Mononuclear cell (primary cell): ENCODE data around the gene APC2. TPM values are rescaled to one million over a fixed set of nuclear protein-coding genes. Genes with fewer than 3 reads are reported as not detected.

Experiments
- H3K27me3 ChIP-seq: 2 replicates; pipeline ENCODE4 v1.6.0; 2011; ENCODE audit warnings: low read length, control low read depth; ENCODE audit not compliant: insufficient read depth
- H3K4me1 ChIP-seq: 2 replicates; pipeline ENCODE4 v1.5.1; 2011; ENCODE audit warnings: mild to moderate bottlenecking, low read length, control low read depth; ENCODE audit not compliant: insufficient read depth
- H3K4me3 ChIP-seq: 2 replicates; pipeline ENCODE4 v1.5.1; 2011; ENCODE audit warnings: mild to moderate bottlenecking, low read length, moderate library complexity
- H3K9me3 ChIP-seq: 2 replicates; pipeline ENCODE4 v1.5.1; 2011; ENCODE audit warnings: low read depth, mild to moderate bottlenecking, control low read depth, low read length
- total RNA-seq: library from RNA; depleted of rRNA; stranded (reverse); fragments of >200 nt; gene quantifications from one replicate; pipeline ENCODE4 v1.2.3, GENCODE V29; 2012

Gene APC2
- total RNA-seq, 1 donor: 0.10 TPM

- H3K27me3 ChIP-seq: peaks cover 29% of the 10 kb centered on the region
- peaks cover 8% of the 10 kb centered on the region for H3K4me1 ChIP-seq
- no peaks in the 10 kb centered on the region for H3K9me3 ChIP-seq
- no peak overlapping the region for H3K4me3 ChIP-seq
These were observed 10.4 kb downstream of the APC2 start for GRCh38 chr19:1460033-1460995.

- no peaks in the 10 kb centered on the region for H3K9me3 ChIP-seq
- peaks cover 15% of the 10 kb centered on the region for H3K4me1 ChIP-seq
- H3K27me3 ChIP-seq: peaks cover 29% of the 10 kb centered on the region
- no peak overlapping the region for H3K4me3 ChIP-seq
These were observed 11.9 kb downstream of the APC2 start for GRCh38 chr19:1461862-1462261.

- Histone ChIP-seq H3K4me1 (peaks cover 43% of the 10 kb centered on the region), H3K9me3 (no peaks in the 10 kb centered on the region), H3K4me3 (no peak overlapping the region), H3K27me3 (peaks cover 28% of the 10 kb centered on the region)
These were observed 15.5 kb downstream of the APC2 start for GRCh38 chr19:1465191-1466016.

- H3K9me3 ChIP-seq: no peaks in the 10 kb centered on the region
- H3K4me1 ChIP-seq: peaks cover 50% of the 10 kb centered on the region
- H3K27me3 ChIP-seq: peaks cover 31% of the 10 kb centered on the region
- no peak overlapping the region for H3K4me3 ChIP-seq
These were observed 16.1 kb downstream of the APC2 start for GRCh38 chr19:1466018-1466460.

- Histone ChIP-seq H3K9me3 (no peaks in the 10 kb centered on the region), H3K4me1 (peaks cover 56% of the 10 kb centered on the region), H3K4me3 (no peak overlapping the region), H3K27me3 (peaks cover 37% of the 10 kb centered on the region)
These were observed 16.7 kb downstream of the APC2 start for GRCh38 chr19:1466461-1467214.

GRCh38 chr19:1467215-1467489, 17.2 kb downstream of the APC2 start:
- H3K4me1 ChIP-seq: peaks cover 61% of the 10 kb centered on the region
- no peak overlapping the region for H3K4me3 ChIP-seq
- H3K9me3 ChIP-seq: no peaks in the 10 kb centered on the region
- H3K27me3 ChIP-seq: peaks cover 42% of the 10 kb centered on the region

- Histone ChIP-seq H3K27me3 (peaks cover 48% of the 10 kb centered on the region), H3K4me1 (peaks cover 63% of the 10 kb centered on the region), H3K4me3 (no peak overlapping the region), H3K9me3 (no peaks in the 10 kb centered on the region)
These were observed 17.8 kb downstream of the APC2 start for GRCh38 chr19:1467490-1468273.

GRCh38 chr19:1468274-1468820, 18.4 kb downstream of the APC2 start:
- Histone ChIP-seq H3K4me1 (peaks cover 63% of the 10 kb centered on the region), H3K9me3 (no peaks in the 10 kb centered on the region), H3K27me3 (peaks cover 49% of the 10 kb centered on the region), H3K4me3 (no peak overlapping the region)

- peaks cover 63% of the 10 kb centered on the region for H3K4me1 ChIP-seq
- no peak overlapping the region for H3K4me3 ChIP-seq
- H3K9me3 ChIP-seq: no peaks in the 10 kb centered on the region
- peaks cover 49% of the 10 kb centered on the region for H3K27me3 ChIP-seq
These were observed 18.9 kb downstream of the APC2 start for GRCh38 chr19:1468821-1469254.

- no peaks in the 10 kb centered on the region for H3K9me3 ChIP-seq
- H3K4me3 ChIP-seq: no peak overlapping the region
- peaks cover 49% of the 10 kb centered on the region for H3K27me3 ChIP-seq
- peaks cover 63% of the 10 kb centered on the region for H3K4me1 ChIP-seq
These were observed 19.5 kb downstream of the APC2 start for GRCh38 chr19:1469255-1470054.

- peaks cover 63% of the 10 kb centered on the region for H3K4me1 ChIP-seq
These were observed 20.1 kb downstream of the APC2 start for GRCh38 chr19:1470055-1470304.

GRCh38 chr19:1470305-1471009, 20.5 kb downstream of the APC2 start:
- Histone ChIP-seq H3K27me3 (peaks cover 44% of the 10 kb centered on the region), H3K9me3 (no peaks in the 10 kb centered on the region), H3K4me1 (peaks cover 60% of the 10 kb centered on the region), H3K4me3 (no peak overlapping the region)

More at GRCh38 chr19:1470055-1470304, 20.1 kb downstream of the APC2 start:
- H3K4me3 ChIP-seq: no peak overlapping the region
- H3K27me3 ChIP-seq: peaks cover 48% of the 10 kb centered on the region
- H3K9me3 ChIP-seq: no peaks in the 10 kb centered on the region

- Histone ChIP-seq H3K9me3 (no peaks in the 10 kb centered on the region), H3K4me1 (peaks cover 54% of the 10 kb centered on the region), H3K4me3 (no peak overlapping the region), H3K27me3 (peaks cover 39% of the 10 kb centered on the region)
These were observed 21.1 kb downstream of the APC2 start for GRCh38 chr19:1471010-1471514.
